Liver (tissue), 9 donors: Measurements from ENCODE around the gene SLC25A41. TPM values are rescaled to one million over a fixed set of nuclear protein-coding genes. Genes with fewer than 3 reads are reported as not detected.

Source experiments
- DNase-seq: peaks from one replicate; pipeline ENCODE4 v3.0.0-alpha.2; 2017; ENCODE audit warnings: low spot score
- H3K27ac ChIP-seq, 2 donors: one replicate each; pipeline ENCODE4 v1.7.0; 2013; ENCODE audit warnings: inconsistent platforms in 2 of 2, low read length in 2 of 2, control low read depth in 1 of 2, low read depth in 1 of 2, mild to moderate bottlenecking in 1 of 2
- H3K27me3 ChIP-seq, 4 donors: one replicate each; pipeline versions ENCODE4 v1.6.1 to v1.7.0; 2013; ENCODE audit warnings: low read length in 3 of 4, inconsistent platforms in 1 of 4, mild to moderate bottlenecking in 1 of 4, moderate library complexity in 1 of 4; ENCODE audit not compliant: control insufficient read depth in 4 of 4, insufficient read depth in 4 of 4
- H3K36me3 ChIP-seq, 4 donors: one replicate each; pipeline versions ENCODE4 v1.6.1 to v1.7.0; 2013; ENCODE audit warnings: low read length in 3 of 4, mild to moderate bottlenecking in 3 of 4, low read depth in 1 of 4, moderate library complexity in 1 of 4; ENCODE audit not compliant: control insufficient read depth in 4 of 4, insufficient read depth in 3 of 4
- H3K4me1 ChIP-seq, 4 donors: one replicate each; pipeline versions ENCODE4 v1.6.1 to v1.7.0; 2013; ENCODE audit warnings: low read length in 3 of 4, mild to moderate bottlenecking in 3 of 4, moderate library complexity in 1 of 4; ENCODE audit not compliant: control insufficient read depth in 4 of 4, insufficient read depth in 4 of 4
- H3K4me3 ChIP-seq, 3 donors: one replicate each; pipeline versions ENCODE4 v1.6.1 to v1.7.0; 2013; ENCODE audit warnings: low read length in 3 of 3, control low read depth in 1 of 3, low read depth in 1 of 3, mild to moderate bottlenecking in 1 of 3
- H3K9ac ChIP-seq, 2 donors: one replicate each; pipeline ENCODE4 v1.7.0; 2013; ENCODE audit warnings: low read length in 2 of 2, mild to moderate bottlenecking in 2 of 2, moderate library complexity in 2 of 2, control low read depth in 1 of 2, low read depth in 1 of 2
- H3K9me3 ChIP-seq, 4 donors: one replicate each; pipeline versions ENCODE4 v1.6.1 to v1.7.0; 2013; ENCODE audit warnings: low read length in 3 of 4; ENCODE audit not compliant: control insufficient read depth in 4 of 4
- EGR1 ChIP-seq, 2 donors: IDR thresholded peaks; 2 replicates each; pipeline ENCODE4 v1.6.1; 2016 to 2018; ENCODE audit warnings: antibody characterized with exemption in 2 of 2, low read depth in 2 of 2
- FOXA1 ChIP-seq: IDR thresholded peaks from 2 replicates; pipeline ENCODE4 v1.6.1; 2016; ENCODE audit warnings: antibody characterized with exemption
- FOXA2 ChIP-seq: IDR thresholded peaks from 2 replicates; pipeline ENCODE4 v1.6.1; 2016; ENCODE audit warnings: antibody characterized with exemption
- GABPA ChIP-seq, 2 donors: IDR thresholded peaks in 1 of 2; conservative IDR thresholded peaks in 1 of 2; 2 replicates each; pipeline ENCODE4 v1.6.1; 2016; ENCODE audit warnings: antibody characterized with exemption in 2 of 2, mild to moderate bottlenecking in 1 of 2, moderate library complexity in 1 of 2
- HNF4G ChIP-seq: IDR thresholded peaks from 2 replicates; pipeline ENCODE4 v1.6.1; 2016; ENCODE audit warnings: antibody characterized with exemption
- NR2F2 ChIP-seq: IDR thresholded peaks from 2 replicates; pipeline ENCODE4 v1.6.1; 2016; ENCODE audit warnings: antibody characterized with exemption
- RAD21 ChIP-seq, 2 donors: IDR thresholded peaks; 2 replicates each; pipeline ENCODE4 v1.6.1; 2016; ENCODE audit warnings: antibody characterized with exemption in 2 of 2, mild to moderate bottlenecking in 2 of 2
- RXRA ChIP-seq, 2 donors: IDR thresholded peaks; 2 replicates each; pipeline ENCODE4 v1.6.1; 2017 to 2018; ENCODE audit warnings: antibody characterized with exemption in 2 of 2, mild to moderate bottlenecking in 1 of 2
- SP1 ChIP-seq: IDR thresholded peaks from 2 replicates; pipeline ENCODE4 v1.6.1; 2018; ENCODE audit warnings: antibody characterized with exemption, mild to moderate bottlenecking
- YY1 ChIP-seq: IDR thresholded peaks from 2 replicates; pipeline ENCODE4 v1.6.1; 2016; ENCODE audit warnings: antibody characterized with exemption, mild to moderate bottlenecking
- WGBS: extraction: QIAGEN DNeasy Blood & Tissue Kit; methylation state at CpG from one replicate; pipeline ENCODE4 v1.1.7; 2013; 5-methylcytosine and 5-hydroxymethylcytosine counted together
- polyA plus RNA-seq, 2 donors: library from polyadenylated mRNA; stranded (reverse) in 1 of 2; unstranded in 1 of 2; fragments of 200-250 nt in 1 of 2; fragments of >200 nt in 1 of 2; fragmentation: Nextera tagmentation in 1 of 2; extraction: Ambion mirVana in 1 of 2; gene quantifications; one replicate each; pipeline versions ENCODE4 v1.2.1 to v1.2.3, GENCODE V29; 2013 to 2015
- total RNA-seq, 2 donors: library from RNA; depleted of rRNA; stranded (reverse); fragments of >200 nt; gene quantifications; one replicate each; pipeline ENCODE4 v1.2.3, GENCODE V29; 2014
- TF ChIP-seq, protein P1 (sequence below): IDR thresholded peaks from 2 replicates; pipeline ENCODE4 v1.6.1; 2016; ENCODE audit warnings: antibody characterized with exemption
- TF ChIP-seq, protein P2 (sequence below): fragments of 150-350 bp; IDR thresholded peaks from 2 replicates; pipeline ENCODE4 v1.5.1; 2017; ENCODE audit warnings: improper control_type of control experiment, low read depth, low read length; ENCODE audit not compliant: missing input control
- TF ChIP-seq, protein P3 (sequence below): IDR thresholded peaks from 2 replicates; pipeline ENCODE4 v1.6.1; 2016; ENCODE audit warnings: antibody characterized with exemption, mild to moderate bottlenecking
- TF ChIP-seq, protein P4 (sequence below): IDR thresholded peaks from 2 replicates; pipeline ENCODE4 v1.6.1; 2016; ENCODE audit warnings: antibody characterized with exemption
- donor health status: healthy.
- donor health status: healthy.
- donor health status: healthy.
- donor health status: healthy.
- donor health status: healthy.

Gene SLC25A41
- total and polyA plus RNA-seq, 4 donors, result 0.14 to 0.16 TPM; not detected in 2

DNA sequence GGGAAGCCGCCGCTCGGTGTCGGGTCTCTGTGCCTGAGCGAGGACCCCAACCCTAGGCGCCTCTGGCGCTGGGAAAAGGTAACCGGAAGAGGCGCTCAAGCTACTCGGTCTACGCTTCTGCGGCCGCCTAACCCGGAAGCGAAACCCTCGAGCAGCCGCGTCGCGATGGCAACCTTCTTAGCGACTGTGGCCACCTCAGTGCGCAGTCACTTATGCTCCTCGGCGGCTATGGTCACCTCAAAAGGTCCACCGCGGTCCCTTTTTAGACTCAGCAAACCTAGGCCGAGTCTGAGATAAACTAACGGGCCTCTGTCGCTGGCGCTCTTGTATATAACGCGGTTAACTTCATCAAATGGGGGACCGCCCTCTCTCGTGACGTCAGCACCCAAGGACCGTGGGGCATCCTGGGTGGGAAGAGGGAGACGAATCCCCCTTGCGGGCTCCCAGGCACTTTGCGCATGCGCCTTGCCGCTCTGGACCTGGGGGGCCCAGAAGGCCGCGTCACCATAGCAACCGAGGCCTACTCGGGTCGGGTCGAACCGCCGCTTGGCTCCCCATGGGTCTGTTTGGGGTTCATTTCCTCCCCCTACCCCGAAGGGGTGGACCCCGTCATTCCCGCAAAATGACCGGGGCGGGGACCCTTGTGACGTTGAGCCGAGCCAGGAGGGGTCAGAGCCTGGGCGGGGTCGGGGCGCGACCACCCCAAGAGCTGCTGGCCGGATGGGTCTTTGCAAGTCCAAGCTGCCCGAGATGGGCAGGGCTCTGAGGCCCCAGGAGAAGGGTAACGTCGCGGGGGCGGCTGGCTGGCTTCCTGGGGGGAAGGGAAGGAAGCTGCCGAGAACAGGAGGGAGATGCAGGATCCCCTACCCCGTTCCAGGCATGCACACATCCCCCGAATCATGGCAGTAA lies 40.2 kb downstream of the SLC25A41 start, which contains the start of gene GTF2F1:
GTF2F1 (minus strand) TSS at position 91 of the 909 bp plus-strand sequence. CDS start 169 bp downstream, outside the sequence.
- peaks cover 5 to 14% (median 11%) of the 10 kb centered on the region in 4 donors for H3K4me1 ChIP-seq
- peak; percentile 90 for DNase-seq
- H3K27ac ChIP-seq, result peak within 1 kb of the TSS; percentile 86 to 87
- H3K9me3 ChIP-seq, result no peaks in the 10 kb centered on the region
- TF ChIP-seq, protein P1, sequence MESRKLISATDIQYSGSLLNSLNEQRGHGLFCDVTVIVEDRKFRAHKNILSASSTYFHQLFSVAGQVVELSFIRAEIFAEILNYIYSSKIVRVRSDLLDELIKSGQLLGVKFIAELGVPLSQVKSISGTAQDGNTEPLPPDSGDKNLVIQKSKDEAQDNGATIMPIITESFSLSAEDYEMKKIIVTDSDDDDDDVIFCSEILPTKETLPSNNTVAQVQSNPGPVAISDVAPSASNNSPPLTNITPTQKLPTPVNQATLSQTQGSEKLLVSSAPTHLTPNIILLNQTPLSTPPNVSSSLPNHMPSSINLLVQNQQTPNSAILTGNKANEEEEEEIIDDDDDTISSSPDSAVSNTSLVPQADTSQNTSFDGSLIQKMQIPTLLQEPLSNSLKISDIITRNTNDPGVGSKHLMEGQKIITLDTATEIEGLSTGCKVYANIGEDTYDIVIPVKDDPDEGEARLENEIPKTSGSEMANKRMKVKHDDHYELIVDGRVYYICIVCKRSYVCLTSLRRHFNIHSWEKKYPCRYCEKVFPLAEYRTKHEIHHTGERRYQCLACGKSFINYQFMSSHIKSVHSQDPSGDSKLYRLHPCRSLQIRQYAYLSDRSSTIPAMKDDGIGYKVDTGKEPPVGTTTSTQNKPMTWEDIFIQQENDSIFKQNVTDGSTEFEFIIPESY, result no peak
- TF ChIP-seq FOXA2, result no peak
- TF ChIP-seq SP1, result peak; percentile 14
- TF ChIP-seq HNF4G, result no peak
- peak in 1 of 2 donors; percentile 19 for TF ChIP-seq RAD21 (IDR thresholded peaks at IDR 0.05)
- peak in 1 of 2 donors; percentile 8 for TF ChIP-seq RXRA (IDR thresholded peaks at IDR 0.05)
- no peak for TF ChIP-seq NR2F2
- no peak for TF ChIP-seq FOXA1
- peak; percentile 85 to 94 for TF ChIP-seq GABPA (IDR thresholded peaks at IDR 0.05 in 1 of 2, conservative IDR thresholded peaks at IDR 0.05 in 1 of 2)
- TF ChIP-seq, protein P2, sequence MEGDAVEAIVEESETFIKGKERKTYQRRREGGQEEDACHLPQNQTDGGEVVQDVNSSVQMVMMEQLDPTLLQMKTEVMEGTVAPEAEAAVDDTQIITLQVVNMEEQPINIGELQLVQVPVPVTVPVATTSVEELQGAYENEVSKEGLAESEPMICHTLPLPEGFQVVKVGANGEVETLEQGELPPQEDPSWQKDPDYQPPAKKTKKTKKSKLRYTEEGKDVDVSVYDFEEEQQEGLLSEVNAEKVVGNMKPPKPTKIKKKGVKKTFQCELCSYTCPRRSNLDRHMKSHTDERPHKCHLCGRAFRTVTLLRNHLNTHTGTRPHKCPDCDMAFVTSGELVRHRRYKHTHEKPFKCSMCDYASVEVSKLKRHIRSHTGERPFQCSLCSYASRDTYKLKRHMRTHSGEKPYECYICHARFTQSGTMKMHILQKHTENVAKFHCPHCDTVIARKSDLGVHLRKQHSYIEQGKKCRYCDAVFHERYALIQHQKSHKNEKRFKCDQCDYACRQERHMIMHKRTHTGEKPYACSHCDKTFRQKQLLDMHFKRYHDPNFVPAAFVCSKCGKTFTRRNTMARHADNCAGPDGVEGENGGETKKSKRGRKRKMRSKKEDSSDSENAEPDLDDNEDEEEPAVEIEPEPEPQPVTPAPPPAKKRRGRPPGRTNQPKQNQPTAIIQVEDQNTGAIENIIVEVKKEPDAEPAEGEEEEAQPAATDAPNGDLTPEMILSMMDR, result no peak
- peak in 1 of 2 donors; percentile 44 for TF ChIP-seq EGR1 (IDR thresholded peaks at IDR 0.05; ENCODE audit: low read depth in 2 of 2)
- TF ChIP-seq, protein P3, sequence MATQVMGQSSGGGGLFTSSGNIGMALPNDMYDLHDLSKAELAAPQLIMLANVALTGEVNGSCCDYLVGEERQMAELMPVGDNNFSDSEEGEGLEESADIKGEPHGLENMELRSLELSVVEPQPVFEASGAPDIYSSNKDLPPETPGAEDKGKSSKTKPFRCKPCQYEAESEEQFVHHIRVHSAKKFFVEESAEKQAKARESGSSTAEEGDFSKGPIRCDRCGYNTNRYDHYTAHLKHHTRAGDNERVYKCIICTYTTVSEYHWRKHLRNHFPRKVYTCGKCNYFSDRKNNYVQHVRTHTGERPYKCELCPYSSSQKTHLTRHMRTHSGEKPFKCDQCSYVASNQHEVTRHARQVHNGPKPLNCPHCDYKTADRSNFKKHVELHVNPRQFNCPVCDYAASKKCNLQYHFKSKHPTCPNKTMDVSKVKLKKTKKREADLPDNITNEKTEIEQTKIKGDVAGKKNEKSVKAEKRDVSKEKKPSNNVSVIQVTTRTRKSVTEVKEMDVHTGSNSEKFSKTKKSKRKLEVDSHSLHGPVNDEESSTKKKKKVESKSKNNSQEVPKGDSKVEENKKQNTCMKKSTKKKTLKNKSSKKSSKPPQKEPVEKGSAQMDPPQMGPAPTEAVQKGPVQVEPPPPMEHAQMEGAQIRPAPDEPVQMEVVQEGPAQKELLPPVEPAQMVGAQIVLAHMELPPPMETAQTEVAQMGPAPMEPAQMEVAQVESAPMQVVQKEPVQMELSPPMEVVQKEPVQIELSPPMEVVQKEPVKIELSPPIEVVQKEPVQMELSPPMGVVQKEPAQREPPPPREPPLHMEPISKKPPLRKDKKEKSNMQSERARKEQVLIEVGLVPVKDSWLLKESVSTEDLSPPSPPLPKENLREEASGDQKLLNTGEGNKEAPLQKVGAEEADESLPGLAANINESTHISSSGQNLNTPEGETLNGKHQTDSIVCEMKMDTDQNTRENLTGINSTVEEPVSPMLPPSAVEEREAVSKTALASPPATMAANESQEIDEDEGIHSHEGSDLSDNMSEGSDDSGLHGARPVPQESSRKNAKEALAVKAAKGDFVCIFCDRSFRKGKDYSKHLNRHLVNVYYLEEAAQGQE, result no peak
- TF ChIP-seq, protein P4, sequence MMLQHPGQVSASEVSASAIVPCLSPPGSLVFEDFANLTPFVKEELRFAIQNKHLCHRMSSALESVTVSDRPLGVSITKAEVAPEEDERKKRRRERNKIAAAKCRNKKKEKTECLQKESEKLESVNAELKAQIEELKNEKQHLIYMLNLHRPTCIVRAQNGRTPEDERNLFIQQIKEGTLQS, result no peak
- peak; percentile 70 for TF ChIP-seq YY1
- peak within 1 kb of the TSS; percentile 83 to 94 for H3K9ac ChIP-seq
- peaks cover 6 to 18% (median 9%) of the 10 kb centered on the region in 4 donors for H3K36me3 ChIP-seq
- H3K27me3 ChIP-seq, result no peaks in the 10 kb centered on the region
- under 1% methylated on average over 69 of the region's 69 CpGs for WGBS
- H3K4me3 ChIP-seq, result peak within 1 kb of the TSS; percentile 69 to 97 (median 93)
